D721Med (cell line): ENCODE results near the gene PIGH.

Source experiments
- DNase-seq: peaks from one replicate; pipeline ENCODE4 v3.0.0; 2011; ENCODE audit warnings: low spot score; ENCODE audit not compliant: insufficient read length
- FAIRE-seq: peaks from 2 replicates; lab custom pipeline; 2011; peaks lifted over from hg19 to GRCh38; lab: Jason Lieb, UNC
- TF ChIP-seq, protein P1 (sequence below): IDR thresholded peaks from 2 replicates; pipeline ENCODE4 v1.5.1; 2012; ENCODE audit warnings: mild to moderate bottlenecking, control low read depth; ENCODE audit not compliant: insufficient read depth; ENCODE audit errors: missing control alignments

Gene PIGH

DNA sequence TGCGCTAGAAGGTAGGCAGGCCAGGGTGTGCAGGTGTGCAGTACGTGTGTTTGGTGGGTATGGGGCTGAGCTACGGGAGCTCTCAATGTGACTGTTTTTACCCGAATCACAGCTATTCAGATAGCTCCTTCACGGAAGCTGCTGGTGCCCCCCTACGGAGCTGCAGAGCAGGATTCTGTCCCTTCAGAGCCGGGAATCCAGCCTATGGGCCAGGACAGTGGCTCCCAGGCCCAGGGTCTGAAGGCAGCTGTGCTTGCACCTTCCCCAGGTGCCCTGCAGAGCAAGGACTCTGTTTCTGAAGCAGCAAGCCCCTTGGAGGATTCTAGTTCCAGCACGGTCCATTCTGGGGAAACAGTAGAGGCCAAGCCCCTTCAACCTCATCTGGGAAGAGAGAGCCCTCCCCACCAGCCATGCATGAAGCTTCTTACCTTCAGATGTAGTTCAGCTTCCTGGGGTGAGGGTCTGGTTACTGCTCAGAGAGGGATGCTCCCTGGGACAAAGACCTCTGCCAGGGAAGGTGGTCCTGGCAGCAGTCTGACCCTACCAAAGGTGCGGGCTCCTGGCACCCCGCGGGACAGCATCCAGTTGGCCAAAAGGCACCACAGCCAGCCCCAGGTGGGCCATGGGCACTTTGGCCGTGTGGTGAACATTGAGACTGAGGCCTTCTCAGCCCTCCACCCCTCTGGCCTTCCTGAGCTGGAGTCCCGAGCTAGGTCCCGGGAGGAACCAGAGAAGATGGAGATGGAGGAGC is 37.9 kb downstream of the PIGH start:
- DNase-seq (no peak), FAIRE-seq (no peak)
- TF ChIP-seq, protein P1, sequence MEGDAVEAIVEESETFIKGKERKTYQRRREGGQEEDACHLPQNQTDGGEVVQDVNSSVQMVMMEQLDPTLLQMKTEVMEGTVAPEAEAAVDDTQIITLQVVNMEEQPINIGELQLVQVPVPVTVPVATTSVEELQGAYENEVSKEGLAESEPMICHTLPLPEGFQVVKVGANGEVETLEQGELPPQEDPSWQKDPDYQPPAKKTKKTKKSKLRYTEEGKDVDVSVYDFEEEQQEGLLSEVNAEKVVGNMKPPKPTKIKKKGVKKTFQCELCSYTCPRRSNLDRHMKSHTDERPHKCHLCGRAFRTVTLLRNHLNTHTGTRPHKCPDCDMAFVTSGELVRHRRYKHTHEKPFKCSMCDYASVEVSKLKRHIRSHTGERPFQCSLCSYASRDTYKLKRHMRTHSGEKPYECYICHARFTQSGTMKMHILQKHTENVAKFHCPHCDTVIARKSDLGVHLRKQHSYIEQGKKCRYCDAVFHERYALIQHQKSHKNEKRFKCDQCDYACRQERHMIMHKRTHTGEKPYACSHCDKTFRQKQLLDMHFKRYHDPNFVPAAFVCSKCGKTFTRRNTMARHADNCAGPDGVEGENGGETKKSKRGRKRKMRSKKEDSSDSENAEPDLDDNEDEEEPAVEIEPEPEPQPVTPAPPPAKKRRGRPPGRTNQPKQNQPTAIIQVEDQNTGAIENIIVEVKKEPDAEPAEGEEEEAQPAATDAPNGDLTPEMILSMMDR, result no peak

- DNase-seq (no peak), FAIRE-seq (no peak)
- TF ChIP-seq, protein P1, result no peak
These were observed 40.4 kb downstream of the PIGH start for GRCh38 chr14:67559639-67560038.

DNA sequence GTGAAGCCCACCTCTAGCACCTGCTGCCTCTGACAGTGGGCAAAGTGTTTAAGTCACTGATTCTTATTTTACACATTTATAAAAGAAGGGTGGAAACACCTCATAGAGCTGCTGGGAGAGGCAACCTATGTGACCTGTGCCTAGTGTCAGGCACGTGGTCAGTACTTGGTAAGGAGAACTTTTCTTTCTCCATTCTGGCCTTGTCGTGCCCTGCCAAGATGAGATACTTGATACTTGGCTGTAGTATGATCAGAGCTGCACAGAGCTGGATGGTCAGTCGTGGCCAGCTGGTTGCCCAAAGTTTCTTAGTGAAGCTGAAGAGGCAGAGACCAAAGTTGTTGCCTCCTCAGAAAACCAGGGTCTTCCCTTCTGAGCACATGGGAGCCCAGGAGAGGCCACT is 42.4 kb downstream of the PIGH start:
- TF ChIP-seq, protein P1, result no peak
- FAIRE-seq, result no peak
- DNase-seq, result no peak

GRCh38 chr14:67557118-67557517 is 43.0 kb downstream of the PIGH start:
- FAIRE-seq, result no peak
- DNase-seq, result no peak
- TF ChIP-seq, protein P1, result no peak

GRCh38 chr14:67556671-67557070 is 43.4 kb downstream of the PIGH start:
- TF ChIP-seq, protein P1, result no peak
- DNase-seq (no peak), FAIRE-seq (no peak)

DNA sequence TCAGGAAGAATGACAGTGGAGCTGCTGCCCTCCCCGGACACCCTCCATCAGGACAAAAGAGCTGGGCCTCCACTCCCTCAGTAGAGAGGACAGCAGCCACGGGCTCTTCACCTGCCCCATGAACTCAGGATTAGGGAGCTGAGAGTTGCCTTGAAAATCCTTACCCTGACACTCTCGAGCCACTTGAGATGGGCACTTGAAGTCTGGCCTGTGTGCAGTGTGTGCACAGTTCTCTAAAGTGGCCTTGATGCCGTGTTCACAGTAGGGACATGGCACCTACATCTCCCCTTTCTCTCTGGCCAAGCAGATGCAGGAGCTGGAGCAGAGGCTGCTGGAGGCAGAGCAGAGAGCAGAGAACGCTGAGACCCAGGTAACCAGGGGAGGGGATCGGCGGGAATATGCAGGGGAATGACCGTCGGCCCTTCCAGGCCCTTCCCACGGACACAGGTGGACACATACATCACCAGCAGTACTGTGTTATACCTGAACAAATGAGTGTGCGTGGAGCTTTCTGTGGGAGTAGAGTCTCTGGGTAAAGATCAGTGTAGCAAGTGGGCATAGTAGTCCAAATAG is 44.5 kb downstream of the PIGH start:
- TF ChIP-seq, protein P1, result no peak
- FAIRE-seq (no peak), DNase-seq (no peak)

DNA sequence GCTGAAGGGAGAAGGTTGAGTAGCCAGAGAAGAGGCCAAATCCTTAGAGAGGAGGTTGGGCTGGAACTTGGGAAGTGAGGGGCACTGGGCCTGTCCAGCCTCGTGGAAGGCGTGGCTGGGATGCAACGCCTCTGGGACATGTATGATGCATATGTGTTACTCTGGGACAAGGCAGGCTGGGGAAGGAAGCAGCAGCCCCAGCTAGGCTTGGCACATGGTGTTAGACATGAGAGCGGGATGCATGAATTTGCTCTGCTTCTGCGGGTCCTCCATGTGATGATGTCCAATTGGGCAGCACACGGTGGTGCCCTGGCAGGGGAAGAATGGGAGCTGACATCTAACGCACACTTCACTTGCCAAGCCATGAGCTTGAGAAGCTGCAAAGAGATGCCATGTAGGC is 45.7 kb downstream of the PIGH start:
- FAIRE-seq (no peak), DNase-seq (no peak)
- TF ChIP-seq, protein P1, result no peak
